Kidney epithelial cell (primary cell): ENCODE data around the gene NAGA. TPM values are rescaled to one million over a fixed set of nuclear protein-coding genes. Genes with fewer than 3 reads are reported as not detected.
"Not testable (repeated sequence)": the region's sequence is repeated elsewhere in the genome, so short reads cannot be mapped to it uniquely, and the experiment has no call there.

Source experiments
- DNase-seq: peaks from one replicate; pipeline ENCODE4 v3.0.0-alpha.2; 2010; ENCODE audit warnings: low read depth
- H3K27me3 ChIP-seq: 2 replicates; pipeline ENCODE4 v1.6.0; 2011; ENCODE audit warnings: low read length; ENCODE audit not compliant: control insufficient read depth, insufficient read depth
- H3K36me3 ChIP-seq: 2 replicates; pipeline ENCODE4 v1.5.1; 2011; ENCODE audit warnings: low read length; ENCODE audit not compliant: control insufficient read depth, insufficient read depth
- H3K4me3 ChIP-seq: 2 replicates; pipeline ENCODE4 v1.5.1; 2011; ENCODE audit warnings: low read depth, mild to moderate bottlenecking, control low read depth, low read length
- CTCF ChIP-seq: IDR thresholded peaks from 2 replicates; pipeline ENCODE4 v1.5.1; 2011; ENCODE audit warnings: mild to moderate bottlenecking, moderate library complexity, low read length, control low read depth, inconsistent platforms; ENCODE audit not compliant: insufficient read depth, poor library complexity, severe bottlenecking
- total RNA-seq: library from RNA; depleted of rRNA; stranded (reverse); fragments of >200 nt; gene quantifications from 2 replicates; pipeline ENCODE4 v1.2.3, GENCODE V29; 2015

NAGA gene
- total RNA-seq, 1 donor from 2014 or later: 26.3 TPM

- Histone ChIP-seq H3K27me3 (no peaks in the 10 kb centered on the region), H3K36me3 (no peaks in the 10 kb centered on the region), H3K4me3 (no peak overlapping the region)
- no peak for DNase-seq
- TF ChIP-seq CTCF: no peak
Measured at GRCh38 chr22:42072606-42073330, 2.2 kb upstream of the NAGA start.

- not testable (repeated sequence) for H3K36me3 ChIP-seq, DNase-seq, H3K4me3 ChIP-seq, H3K27me3 ChIP-seq
Measured at GRCh38 chr22:42071508-42071907, 896 bp upstream of the NAGA start.

- TF ChIP-seq CTCF: no peak
- peak overlapping the region; percentile 43 for H3K4me3 ChIP-seq
- H3K27me3 ChIP-seq: no peaks in the 10 kb centered on the region
- H3K36me3 ChIP-seq: no peaks in the 10 kb centered on the region
- no peak for DNase-seq
Measured at GRCh38 chr22:42069801-42070516, 653 bp downstream of the NAGA start.

- no peaks in the 10 kb centered on the region for H3K27me3 ChIP-seq
- no peaks in the 10 kb centered on the region for H3K36me3 ChIP-seq
- TF ChIP-seq CTCF: no peak
- no peak for DNase-seq
- no peak overlapping the region for H3K4me3 ChIP-seq
Measured at GRCh38 chr22:42068291-42068690, 2.3 kb downstream of the NAGA start.

- no peaks in the 10 kb centered on the region for H3K36me3 ChIP-seq
- DNase-seq: no peak
- no peak for TF ChIP-seq CTCF
Measured at GRCh38 chr22:42067671-42068251, 2.9 kb downstream of the NAGA start.

GRCh38 chr22:42066937-42067336, 3.7 kb downstream of the NAGA start:
- Histone ChIP-seq H3K27me3 (no peaks in the 10 kb centered on the region), H3K36me3 (no peaks in the 10 kb centered on the region), H3K4me3 (no peak overlapping the region)
- TF ChIP-seq CTCF: no peak
- no peak for DNase-seq

More at GRCh38 chr22:42067671-42068251, 2.9 kb downstream of the NAGA start:
- H3K27me3 ChIP-seq: no peaks in the 10 kb centered on the region
- no peak overlapping the region for H3K4me3 ChIP-seq
